DMS 273 treated with DMSO at 0.1 percent for 48 hours (cell line): Measurements from ENCODE around the gene BBS1.

Source experiments
- DNase-seq: peaks from one replicate; lab custom pipeline; 2025; lab: John Stamatoyannopoulos, UW

Gene BBS1

DNA sequence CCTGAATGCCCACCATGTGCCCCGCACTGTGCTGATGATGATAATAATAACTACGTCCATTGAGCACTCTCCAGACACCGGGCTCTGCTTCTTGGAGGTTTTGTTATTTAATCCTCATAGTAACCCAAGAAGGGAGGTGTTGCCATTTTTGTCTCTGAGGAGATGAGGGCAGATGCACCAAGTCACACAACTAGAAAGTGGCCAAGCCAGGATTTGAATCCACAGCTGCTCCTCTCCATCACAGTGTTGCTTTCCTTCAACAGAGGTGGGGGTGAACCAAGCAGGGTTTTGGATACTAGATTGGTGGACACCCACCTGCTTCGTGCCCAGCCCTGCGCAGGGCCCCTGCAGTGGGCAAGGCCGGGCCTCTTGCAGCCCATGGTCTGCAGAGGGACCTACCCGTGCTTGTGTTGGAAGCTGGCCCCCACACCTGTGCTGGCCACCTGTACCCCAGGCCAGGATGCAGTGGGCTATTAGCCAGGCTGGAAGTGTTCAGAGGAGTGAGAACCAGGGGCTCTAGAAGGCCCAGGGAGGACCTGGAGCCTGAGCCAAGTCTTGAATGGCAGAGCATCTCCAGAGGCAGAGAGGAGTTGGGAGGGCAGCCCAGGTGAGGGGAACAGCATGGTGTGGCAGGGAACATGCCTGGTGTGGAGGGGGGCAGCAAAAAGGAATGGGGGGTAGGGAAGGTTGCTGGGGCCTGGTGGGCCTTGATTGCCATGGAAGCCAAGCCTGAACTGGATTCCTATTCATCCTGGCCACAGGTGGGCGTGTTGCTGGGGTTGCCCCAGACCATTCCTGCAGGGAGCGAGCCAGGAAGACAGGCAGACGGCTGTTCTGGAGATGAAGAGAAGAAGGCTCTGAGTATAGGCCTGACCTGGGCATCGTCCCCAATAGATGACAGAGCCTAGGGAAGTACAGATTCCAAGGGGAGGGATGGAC, 32.9 kb upstream of the BBS1 start:
- DNase-seq: no peak

- DNase-seq: no peak
Measured at GRCh38 chr11:66478729-66479393, 31.6 kb upstream of the BBS1 start.

DNA sequence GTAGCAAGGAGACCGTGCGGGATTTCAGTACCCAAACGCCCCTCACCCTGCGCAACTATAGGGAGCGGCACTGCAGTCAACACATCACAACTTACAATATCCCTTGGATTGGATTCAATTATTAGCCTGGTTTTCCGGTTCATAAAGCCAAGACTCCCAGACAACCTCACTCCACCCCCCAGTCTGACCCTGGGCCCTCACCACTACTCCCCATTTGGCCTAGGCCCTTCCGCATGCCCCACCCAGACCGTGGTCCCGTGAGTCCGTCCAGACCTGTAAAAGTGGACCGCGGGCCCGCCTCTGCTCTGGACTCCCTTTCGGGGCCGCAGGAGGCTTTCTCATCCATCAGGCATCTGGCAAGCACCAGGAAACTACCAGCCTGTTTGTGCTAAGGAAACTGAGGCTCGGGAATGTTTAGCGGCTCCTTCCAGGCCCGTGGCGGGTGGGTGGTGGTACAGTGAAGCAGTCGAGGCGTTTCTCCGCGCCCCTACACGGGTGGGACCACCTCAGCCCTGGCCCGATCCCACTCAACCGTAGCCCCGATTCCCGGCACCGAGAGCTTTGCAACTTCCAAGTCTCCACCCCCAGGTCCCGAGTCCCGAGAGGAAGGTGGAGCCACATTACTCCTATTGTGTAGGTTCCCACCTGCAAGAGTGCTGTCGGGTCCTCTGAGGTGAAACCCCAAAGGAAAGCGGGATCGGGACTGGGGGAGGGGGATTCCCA, 30.9 kb upstream of the BBS1 start:
- no peak for DNase-seq

- DNase-seq: peak; percentile 82
Measured at GRCh38 chr11:66480117-66480938, 30.1 kb upstream of the BBS1 start, which contains the start of gene DPP3. TSS of gene DPP3 (plus strand) at chr11:66480434. CDS start at chr11:66482201, 1,767 bp downstream.

- DNase-seq: no peak
Measured at GRCh38 chr11:66484806-66485380, 25.5 kb upstream of the BBS1 start.

GRCh38 chr11:66488957-66489356, 21.5 kb upstream of the BBS1 start:
- no peak for DNase-seq

- no peak for DNase-seq
Measured at GRCh38 chr11:66489636-66490035, 20.8 kb upstream of the BBS1 start.

DNA sequence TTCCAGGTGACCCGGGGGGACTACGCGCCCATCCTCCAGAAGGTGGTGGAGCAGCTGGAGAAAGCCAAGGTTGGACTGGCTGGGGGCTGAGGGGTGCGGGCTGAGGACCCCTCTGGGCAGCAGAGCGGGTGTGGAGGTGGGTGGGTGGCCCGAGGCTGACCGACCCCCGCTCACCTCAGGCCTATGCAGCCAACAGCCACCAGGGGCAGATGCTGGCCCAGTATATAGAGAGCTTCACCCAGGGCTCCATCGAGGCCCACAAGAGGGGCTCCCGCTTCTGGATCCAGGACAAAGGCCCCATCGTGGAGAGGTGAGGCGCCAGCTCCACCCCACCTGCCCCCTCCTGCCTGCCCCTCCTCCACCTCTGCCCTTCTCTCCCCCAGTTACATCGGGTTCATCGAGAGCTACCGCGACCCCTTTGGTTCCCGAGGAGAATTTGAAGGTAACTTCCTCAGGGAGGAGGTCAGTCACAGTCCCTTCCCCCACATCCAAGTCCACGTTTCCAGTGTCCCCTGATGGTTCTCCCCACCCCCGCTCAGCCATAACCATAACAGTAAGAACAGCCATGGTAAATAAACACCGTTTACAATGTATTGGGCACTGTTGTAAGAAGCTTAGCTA, 19.0 kb upstream of the BBS1 start:
- no peak for DNase-seq

GRCh38 chr11:66492161-66492865, 18.1 kb upstream of the BBS1 start:
- DNase-seq: no peak

GRCh38 chr11:66493130-66493529, 17.3 kb upstream of the BBS1 start:
- no peak for DNase-seq

DNA sequence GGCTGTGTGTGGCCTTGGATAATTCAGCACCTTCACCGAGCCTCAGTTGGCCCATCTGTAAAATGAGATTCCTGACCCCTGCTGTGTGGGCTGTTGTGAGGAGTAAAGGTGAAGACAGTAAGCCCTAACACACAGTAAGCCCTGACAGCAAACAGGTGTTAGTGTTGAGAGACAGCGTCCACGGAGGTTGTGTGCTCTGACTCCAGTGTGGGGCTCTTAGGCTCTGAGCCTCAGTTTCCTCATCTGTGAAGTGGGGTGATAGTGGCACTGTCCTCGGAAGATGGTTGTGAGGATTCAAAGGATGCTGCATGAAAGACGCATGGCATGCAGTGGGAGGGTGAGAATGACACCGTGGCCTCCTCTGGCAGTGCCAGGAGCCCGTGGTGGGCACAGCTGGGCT, 16.0 kb upstream of the BBS1 start:
- DNase-seq: no peak

GRCh38 chr11:66494935-66495334, 15.5 kb upstream of the BBS1 start:
- DNase-seq: no peak

DNA sequence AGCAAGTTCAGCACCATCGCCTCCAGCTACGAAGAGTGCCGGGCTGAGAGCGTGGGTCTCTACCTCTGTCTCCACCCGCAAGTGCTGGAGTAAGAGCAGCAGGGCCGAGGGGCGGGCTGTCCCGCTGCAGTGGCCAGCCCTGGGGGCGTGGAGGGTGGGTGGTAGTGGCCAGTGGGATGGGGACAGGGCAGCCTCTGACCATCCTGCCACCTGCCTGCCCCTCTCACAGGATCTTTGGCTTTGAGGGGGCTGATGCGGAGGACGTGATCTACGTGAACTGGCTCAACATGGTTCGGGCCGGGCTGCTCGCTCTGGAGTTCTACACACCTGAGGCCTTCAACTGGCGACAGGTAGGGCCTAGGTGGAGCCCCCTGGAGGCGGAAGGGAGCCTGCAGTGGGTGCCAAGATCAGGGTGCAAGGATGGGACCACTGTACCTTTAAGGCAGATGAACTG, 15.0 kb upstream of the BBS1 start:
- no peak for DNase-seq

DNA sequence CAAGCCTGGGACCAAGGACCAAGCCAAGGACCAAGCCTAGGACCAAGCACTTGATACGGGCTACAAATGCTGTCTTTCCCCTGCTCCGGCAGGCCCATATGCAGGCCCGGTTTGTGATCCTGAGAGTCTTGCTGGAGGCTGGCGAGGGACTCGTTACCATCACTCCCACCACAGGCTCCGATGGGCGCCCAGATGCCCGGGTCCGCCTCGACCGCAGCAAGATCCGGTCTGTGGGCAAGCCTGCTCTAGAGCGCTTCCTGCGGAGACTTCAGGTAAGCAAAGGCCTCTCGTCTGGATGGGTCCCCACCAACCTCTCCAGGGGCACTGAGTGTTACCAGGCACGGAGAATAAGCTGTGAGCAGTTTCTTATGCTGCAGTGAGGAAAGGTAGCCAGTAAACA, 13.2 kb upstream of the BBS1 start:
- DNase-seq: no peak

DNA sequence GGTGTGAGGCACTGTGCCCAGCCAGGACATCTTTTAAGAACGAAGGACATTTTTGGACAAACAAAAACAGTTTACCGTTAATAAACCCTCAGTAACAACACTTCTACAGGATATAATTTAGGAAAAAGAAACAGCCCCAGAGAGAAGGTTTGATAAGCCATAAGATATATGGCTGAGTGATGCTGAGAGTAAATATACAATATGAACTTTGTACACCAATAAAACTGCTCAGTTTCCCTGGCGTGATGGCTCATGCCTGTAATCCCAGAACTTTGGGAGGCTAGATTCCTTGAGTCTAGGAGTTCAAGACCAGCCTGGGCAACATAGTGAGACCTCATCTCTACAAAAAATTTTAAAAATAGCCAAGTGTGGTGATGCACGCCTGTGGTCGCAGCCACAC, 11.9 kb upstream of the BBS1 start:
- no peak for DNase-seq

DNA sequence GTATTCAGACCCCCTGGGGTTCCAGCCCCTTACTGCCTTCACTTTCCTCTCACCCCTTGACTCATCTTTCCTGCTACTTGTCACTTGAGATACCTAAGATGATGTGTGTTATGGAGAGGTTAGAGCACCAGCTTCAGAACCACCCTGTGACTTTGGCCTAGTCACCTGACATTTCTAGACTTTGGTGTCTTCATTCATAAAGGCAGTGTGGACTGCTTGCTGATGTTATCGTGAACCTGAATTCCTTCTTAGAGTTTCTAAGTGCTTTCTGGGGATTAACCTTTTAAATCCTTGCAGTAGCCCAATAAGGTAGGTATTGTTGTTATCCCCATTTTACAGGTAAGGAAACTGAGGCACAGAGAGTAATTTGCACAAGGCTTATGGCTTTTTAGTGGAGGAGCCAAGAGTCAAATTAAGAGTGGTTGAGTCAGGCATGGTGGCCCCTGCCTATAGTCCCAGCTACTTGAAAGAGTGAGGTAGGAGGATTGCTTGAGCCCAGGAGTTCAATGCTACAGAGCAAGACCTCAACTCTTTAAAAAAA, 5.1 kb upstream of the BBS1 start:
- DNase-seq: no peak

DNA sequence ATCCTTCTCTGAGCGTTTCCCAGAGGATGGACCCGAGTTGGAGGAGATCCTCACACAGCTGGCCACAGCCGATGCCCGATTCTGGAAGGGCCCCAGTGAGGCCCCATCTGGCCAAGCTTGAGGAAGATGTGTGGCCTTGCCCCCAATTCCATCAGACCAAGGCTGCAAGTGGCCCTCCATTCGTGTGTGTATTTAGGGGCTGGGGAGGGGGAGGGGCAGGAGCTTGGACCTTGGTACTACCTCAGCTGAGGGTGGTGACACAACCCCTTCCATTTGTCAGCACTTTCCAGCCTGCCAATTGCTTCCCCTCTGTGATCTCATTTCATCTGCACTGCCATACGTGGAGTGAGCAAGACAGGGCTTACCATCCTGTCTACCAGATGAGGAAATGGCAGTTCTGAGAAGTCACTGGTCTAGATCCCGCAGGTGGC, 1.3 kb upstream of the BBS1 start:
- DNase-seq: no peak

DNA sequence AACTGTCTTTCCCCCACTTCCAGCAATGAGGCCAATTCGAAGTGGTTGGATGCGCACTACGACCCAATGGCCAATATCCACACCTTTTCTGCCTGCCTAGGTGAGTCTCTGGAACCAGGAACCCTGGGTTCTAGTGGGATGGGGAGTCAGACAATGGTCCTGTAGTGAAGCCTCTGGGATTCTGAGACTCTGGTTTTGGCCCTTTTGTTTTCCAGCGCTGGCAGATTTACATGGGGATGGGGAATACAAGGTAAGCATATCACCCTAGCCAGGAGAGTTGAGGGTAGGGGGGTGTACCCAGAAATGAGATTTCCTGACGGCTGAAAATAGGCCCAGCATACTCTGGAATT, 530 bp downstream of the BBS1 start:
- no peak for DNase-seq

DNA sequence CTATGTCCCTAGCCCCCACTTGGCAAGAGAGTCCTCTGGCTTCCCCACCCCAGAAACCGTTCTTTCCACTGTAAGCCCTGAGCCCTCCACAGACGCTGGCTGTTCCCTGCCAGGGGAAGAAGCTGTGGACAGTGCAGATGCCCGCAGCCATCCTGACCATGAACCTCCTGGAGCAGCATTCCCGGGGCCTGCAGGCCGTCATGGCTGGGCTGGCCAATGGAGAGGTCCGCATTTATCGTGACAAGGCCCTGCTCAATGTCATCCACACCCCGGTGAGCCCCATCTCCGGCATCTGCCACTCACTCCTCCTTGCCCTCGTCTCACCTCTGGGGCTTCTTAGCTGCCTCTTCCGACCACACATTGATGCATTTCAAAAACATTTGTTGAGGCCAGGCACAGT, 13.2 kb downstream of the BBS1 start:
- no peak for DNase-seq
